ENCODE results near the gene RPS19.

RPS19 gene

DNA sequence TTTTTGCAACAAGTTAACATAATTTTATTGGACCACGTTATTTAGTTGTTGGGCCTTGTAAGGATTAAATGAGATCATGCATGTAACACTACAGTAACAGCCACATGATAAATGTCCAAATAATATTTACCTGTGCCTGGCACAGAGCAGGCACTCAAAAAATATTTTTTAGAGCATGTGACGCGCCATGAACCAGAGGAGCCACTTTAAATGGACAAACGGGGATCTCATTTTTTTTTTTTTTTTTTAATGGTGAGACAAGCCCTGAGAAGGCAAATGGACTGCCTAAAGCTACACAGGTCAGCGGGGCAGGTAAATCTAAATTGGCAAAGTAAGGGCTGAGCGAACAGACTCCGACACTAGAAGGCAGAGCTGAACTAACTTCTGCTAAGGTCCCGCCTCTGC lies 840 bp upstream of the RPS19 start:
- peak overlapping the region; percentile 39 for H2AFZ ChIP-seq (ENCODE audit: low read length)
- H4K20me1 ChIP-seq (ENCODE audit: insufficient read depth, low read length), result no peaks in the 10 kb centered on the region
- no peaks in the 10 kb centered on the region for H3F3A ChIP-seq (ENCODE audit: insufficient read depth, low read length)
- TF ChIP-seq EZH2 (IDR thresholded peaks at IDR 0.05; ENCODE audit: borderline replicate concordance, low read length), result no peak
- TF ChIP-seq, protein P1, sequence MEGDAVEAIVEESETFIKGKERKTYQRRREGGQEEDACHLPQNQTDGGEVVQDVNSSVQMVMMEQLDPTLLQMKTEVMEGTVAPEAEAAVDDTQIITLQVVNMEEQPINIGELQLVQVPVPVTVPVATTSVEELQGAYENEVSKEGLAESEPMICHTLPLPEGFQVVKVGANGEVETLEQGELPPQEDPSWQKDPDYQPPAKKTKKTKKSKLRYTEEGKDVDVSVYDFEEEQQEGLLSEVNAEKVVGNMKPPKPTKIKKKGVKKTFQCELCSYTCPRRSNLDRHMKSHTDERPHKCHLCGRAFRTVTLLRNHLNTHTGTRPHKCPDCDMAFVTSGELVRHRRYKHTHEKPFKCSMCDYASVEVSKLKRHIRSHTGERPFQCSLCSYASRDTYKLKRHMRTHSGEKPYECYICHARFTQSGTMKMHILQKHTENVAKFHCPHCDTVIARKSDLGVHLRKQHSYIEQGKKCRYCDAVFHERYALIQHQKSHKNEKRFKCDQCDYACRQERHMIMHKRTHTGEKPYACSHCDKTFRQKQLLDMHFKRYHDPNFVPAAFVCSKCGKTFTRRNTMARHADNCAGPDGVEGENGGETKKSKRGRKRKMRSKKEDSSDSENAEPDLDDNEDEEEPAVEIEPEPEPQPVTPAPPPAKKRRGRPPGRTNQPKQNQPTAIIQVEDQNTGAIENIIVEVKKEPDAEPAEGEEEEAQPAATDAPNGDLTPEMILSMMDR (IDR thresholded peaks at IDR 0.05; ENCODE audit: low read length), result peak; percentile 51
- no peaks in the 10 kb centered on the region for H3K9me3 ChIP-seq (ENCODE audit: low read length)
- no peaks in the 10 kb centered on the region for H3K27me3 ChIP-seq (ENCODE audit: insufficient read depth, low read length)
- H3K9ac ChIP-seq (ENCODE audit: low read length), result peak overlapping the region; percentile 54
- H3K36me3 ChIP-seq (ENCODE audit: insufficient read depth, low read length), result peaks cover 39% of the 10 kb centered on the region
- H3K9me2 ChIP-seq (ENCODE audit: low read depth, low read length), result no peaks in the 10 kb centered on the region
- peak overlapping the region; percentile 34 for H3K4me3 ChIP-seq (ENCODE audit: low read depth, low read length, poor library complexity, severe bottlenecking)
- peaks cover 36% of the 10 kb centered on the region for H3K79me2 ChIP-seq (ENCODE audit: insufficient read depth, low read length)
- no peak overlapping the region for H3K27ac ChIP-seq (ENCODE audit: low read depth, low read length, poor library complexity, severe bottlenecking)
- H3K4me2 ChIP-seq (ENCODE audit: low read length), result peak overlapping the region; percentile 55
- peaks cover 42% of the 10 kb centered on the region for H3K4me1 ChIP-seq (ENCODE audit: insufficient read depth, low read length, severe bottlenecking)

DNA sequence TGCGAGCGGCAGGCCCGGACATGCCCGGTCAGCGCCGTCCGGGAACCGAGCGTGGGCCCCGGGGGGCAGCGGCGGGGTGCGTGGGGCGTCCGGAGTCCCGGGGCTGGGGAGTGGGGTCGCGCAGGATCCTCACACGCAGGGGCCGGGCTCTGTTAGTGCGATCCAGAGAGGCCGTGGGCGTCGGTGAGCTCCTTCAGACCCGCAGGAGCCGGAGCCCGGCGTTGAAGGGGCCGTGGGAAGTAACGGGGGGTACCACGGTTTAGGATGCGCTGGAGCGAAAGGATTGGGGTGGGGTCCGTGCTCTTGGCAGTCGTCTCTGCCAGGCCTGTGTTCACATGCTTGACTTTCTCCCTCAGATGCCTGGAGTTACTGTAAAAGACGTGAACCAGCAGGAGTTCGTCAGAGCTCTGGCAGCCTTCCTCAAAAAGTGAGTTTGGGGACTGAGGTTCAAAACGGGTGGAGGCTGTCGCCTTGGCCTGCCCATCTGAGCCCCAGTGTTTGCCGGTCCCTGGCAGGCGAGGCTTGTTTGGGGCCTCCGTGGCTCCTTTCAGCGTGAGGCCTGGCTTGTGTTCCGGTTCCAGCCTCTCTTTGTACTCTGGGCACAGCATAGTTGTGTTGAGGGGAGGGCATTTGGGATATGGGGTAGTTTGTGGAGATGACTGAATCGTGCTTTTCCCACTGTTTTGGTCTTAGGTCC lies 512 bp downstream of the RPS19 start:
- no peaks in the 10 kb centered on the region for H3F3A ChIP-seq (ENCODE audit: insufficient read depth, low read length)
- H2AFZ ChIP-seq (ENCODE audit: low read length), result no peak overlapping the region
- no peaks in the 10 kb centered on the region for H4K20me1 ChIP-seq (ENCODE audit: insufficient read depth, low read length)
- peaks cover 43% of the 10 kb centered on the region for H3K79me2 ChIP-seq (ENCODE audit: insufficient read depth, low read length)
- peak overlapping the region; percentile 92 for H3K27ac ChIP-seq (ENCODE audit: low read depth, low read length, poor library complexity, severe bottlenecking)
- peak overlapping the region; percentile 92 for H3K4me2 ChIP-seq (ENCODE audit: low read length)
- peak overlapping the region; percentile 100 for H3K4me3 ChIP-seq (ENCODE audit: low read depth, low read length, poor library complexity, severe bottlenecking)
- H3K36me3 ChIP-seq (ENCODE audit: insufficient read depth, low read length), result peaks cover 53% of the 10 kb centered on the region
- H3K4me1 ChIP-seq (ENCODE audit: insufficient read depth, low read length, severe bottlenecking), result peaks cover 55% of the 10 kb centered on the region
- TF ChIP-seq, protein P1 (IDR thresholded peaks at IDR 0.05; ENCODE audit: low read length), result no peak
- no peak for TF ChIP-seq EZH2 (IDR thresholded peaks at IDR 0.05; ENCODE audit: borderline replicate concordance, low read length)
- no peaks in the 10 kb centered on the region for H3K9me2 ChIP-seq (ENCODE audit: low read depth, low read length)
- no peaks in the 10 kb centered on the region for H3K27me3 ChIP-seq (ENCODE audit: insufficient read depth, low read length)
- H3K9ac ChIP-seq (ENCODE audit: low read length), result peak overlapping the region; percentile 100
- H3K9me3 ChIP-seq (ENCODE audit: low read length), result no peaks in the 10 kb centered on the region

DNA sequence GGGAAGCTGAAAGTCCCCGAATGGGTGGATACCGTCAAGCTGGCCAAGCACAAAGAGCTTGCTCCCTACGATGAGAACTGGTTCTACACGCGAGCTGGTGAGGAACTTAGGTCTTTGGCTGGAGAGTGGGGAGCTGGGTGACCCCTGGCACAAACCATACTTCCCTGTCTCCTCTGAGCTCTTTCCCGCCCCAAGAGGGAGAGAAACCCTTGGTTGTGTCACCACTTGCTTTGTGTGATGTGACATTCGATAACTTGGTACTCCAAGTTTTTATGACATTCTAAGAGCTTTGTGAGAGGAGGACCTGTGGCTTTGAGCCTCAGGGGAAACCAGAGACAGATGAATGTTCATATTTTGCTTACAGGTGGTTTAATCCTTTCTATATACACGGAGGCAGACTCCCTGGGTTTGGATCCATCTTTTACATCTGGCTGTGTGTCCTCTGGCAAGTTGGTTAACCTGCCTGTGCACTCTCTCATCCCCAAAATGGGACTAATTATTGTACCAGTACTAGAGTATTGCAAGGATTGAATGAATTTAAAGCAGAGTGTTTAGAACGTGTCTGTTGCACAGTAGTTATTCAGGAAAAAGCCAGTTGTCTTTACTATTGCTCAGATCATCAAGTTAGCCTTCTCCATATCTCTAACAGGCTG lies 1.2 kb downstream of the RPS19 start:
- no peaks in the 10 kb centered on the region for H4K20me1 ChIP-seq (ENCODE audit: insufficient read depth, low read length)
- peak overlapping the region; percentile 92 for H3K27ac ChIP-seq (ENCODE audit: low read depth, low read length, poor library complexity, severe bottlenecking)
- peak overlapping the region; percentile 100 for H3K4me3 ChIP-seq (ENCODE audit: low read depth, low read length, poor library complexity, severe bottlenecking)
- H3K9ac ChIP-seq (ENCODE audit: low read length), result peak overlapping the region; percentile 100
- H3K4me1 ChIP-seq (ENCODE audit: insufficient read depth, low read length, severe bottlenecking), result peaks cover 60% of the 10 kb centered on the region
- no peak overlapping the region for H2AFZ ChIP-seq (ENCODE audit: low read length)
- peak overlapping the region; percentile 92 for H3K4me2 ChIP-seq (ENCODE audit: low read length)
- no peaks in the 10 kb centered on the region for H3K9me3 ChIP-seq (ENCODE audit: low read length)
- H3K27me3 ChIP-seq (ENCODE audit: insufficient read depth, low read length), result no peaks in the 10 kb centered on the region
- H3K79me2 ChIP-seq (ENCODE audit: insufficient read depth, low read length), result peaks cover 46% of the 10 kb centered on the region
- TF ChIP-seq, protein P1 (IDR thresholded peaks at IDR 0.05; ENCODE audit: low read length), result no peak
- no peak for TF ChIP-seq EZH2 (IDR thresholded peaks at IDR 0.05; ENCODE audit: borderline replicate concordance, low read length)
- no peaks in the 10 kb centered on the region for H3K9me2 ChIP-seq (ENCODE audit: low read depth, low read length)
- peaks cover 58% of the 10 kb centered on the region for H3K36me3 ChIP-seq (ENCODE audit: insufficient read depth, low read length)
- H3F3A ChIP-seq (ENCODE audit: insufficient read depth, low read length), result no peaks in the 10 kb centered on the region
